ENCODE measurements around the gene LTA. TPM values are rescaled to one million over a fixed set of nuclear protein-coding genes. Genes with fewer than 3 reads are reported as not detected.

LTA gene
- total RNA-seq, 1 donor from 2014 or later, result not detected

- DNase-seq (ENCODE audit: low read depth), result no peak
These were observed 3.5 kb upstream of the LTA start for GRCh38 chr6:31568537-31568961.

GRCh38 chr6:31569861-31570536 lies 2.1 kb upstream of the LTA start:
- no peak for DNase-seq (ENCODE audit: low read depth)

- DNase-seq (ENCODE audit: low read depth), result no peak
These were observed 1.4 kb downstream of the LTA start for GRCh38 chr6:31573239-31574105.

- no peak for DNase-seq (ENCODE audit: low read depth)
These were observed 2.3 kb downstream of the LTA start for GRCh38 chr6:31574106-31575061.

GRCh38 chr6:31575335-31575901 lies 3.3 kb downstream of the LTA start, which contains the start of gene TNF:
TNF (plus strand) TSS chr6:31575565; CDS start chr6:31575742, 177 bp downstream.
- no peak for DNase-seq (ENCODE audit: low read depth)

GRCh38 chr6:31575952-31576685 lies 4.0 kb downstream of the LTA start:
- no peak for DNase-seq (ENCODE audit: low read depth)

- no peak for DNase-seq (ENCODE audit: low read depth)
These were observed 4.9 kb downstream of the LTA start for GRCh38 chr6:31576897-31577578.

GRCh38 chr6:31577579-31577966 lies 5.5 kb downstream of the LTA start:
- no peak for DNase-seq (ENCODE audit: low read depth)

- DNase-seq (ENCODE audit: low read depth), result no peak
These were observed 6.4 kb downstream of the LTA start for GRCh38 chr6:31578184-31579118.

- no peak for DNase-seq (ENCODE audit: low read depth)
These were observed 7.0 kb downstream of the LTA start for GRCh38 chr6:31579119-31579505.

GRCh38 chr6:31579546-31580437 lies 7.7 kb downstream of the LTA start:
- DNase-seq (ENCODE audit: low read depth), result no peak

- no peak for DNase-seq (ENCODE audit: low read depth)
These were observed 8.3 kb downstream of the LTA start for GRCh38 chr6:31580438-31580740.

GRCh38 chr6:31580807-31581433 lies 8.8 kb downstream of the LTA start:
- DNase-seq (ENCODE audit: low read depth), result peak; percentile 82

GRCh38 chr6:31581434-31582229 lies 9.5 kb downstream of the LTA start:
- no peak for DNase-seq (ENCODE audit: low read depth)

- DNase-seq (ENCODE audit: low read depth), result no peak
These were observed 10.1 kb downstream of the LTA start, which contains the start of gene LTB for GRCh38 chr6:31582230-31582643. LTB (minus strand) TSS chr6:31582424; CDS start chr6:31582417, 7 bp downstream.

GRCh38 chr6:31585491-31585890 lies 13.4 kb downstream of the LTA start:
- DNase-seq (ENCODE audit: low read depth), result no peak

Measured in myocyte (in vitro differentiated cells).